ENCODE data around the gene LGALS16.

DNA sequence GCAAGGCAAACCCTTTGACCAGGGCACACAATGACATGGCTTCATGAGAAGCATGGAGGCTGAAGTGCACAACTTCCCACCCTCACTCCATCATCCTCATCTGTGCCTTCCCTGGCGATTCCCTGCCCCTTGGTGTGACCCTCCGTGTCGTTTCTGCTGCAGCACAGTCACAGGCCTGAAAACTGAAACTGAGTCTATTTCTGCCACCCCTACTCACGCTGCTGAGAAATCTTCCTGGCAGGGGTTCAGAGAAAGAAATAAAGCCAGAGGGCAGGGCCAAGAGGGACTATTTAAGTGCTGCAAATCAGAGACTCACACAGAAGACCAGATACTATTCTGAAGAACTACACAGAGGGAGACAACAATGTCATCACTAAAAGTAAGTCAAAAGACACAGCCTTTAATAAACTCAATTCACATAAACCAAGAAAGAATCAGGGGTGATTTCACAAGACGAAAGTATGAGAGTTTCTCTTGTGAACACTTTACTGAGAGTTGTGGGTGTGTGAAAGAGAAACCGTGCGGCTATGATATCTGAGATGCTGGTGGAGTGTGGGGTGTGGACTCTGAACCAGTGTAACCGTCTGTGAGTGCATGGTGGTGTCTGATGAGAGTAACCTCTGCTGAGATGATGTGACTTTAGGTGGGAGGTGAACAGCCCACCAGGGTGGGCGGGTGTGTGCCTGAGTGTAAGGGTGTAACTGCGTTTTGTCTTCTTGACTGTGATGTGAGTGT is 23.5 kb downstream of the LGALS16 start:
- no peak for TF ChIP-seq ARNT (IDR thresholded peaks at IDR 0.05)
- TF ChIP-seq ELF4 (IDR thresholded peaks at IDR 0.05) = no peak
- TF ChIP-seq NFRKB (IDR thresholded peaks at IDR 0.05) = no peak
- TF ChIP-seq L3MBTL2 (conservative IDR thresholded peaks at IDR 0.05) = no peak
- TF ChIP-seq HDGF (IDR thresholded peaks at IDR 0.05; ENCODE audit: borderline replicate concordance) = no peak
- TF ChIP-seq BHLHE40 (IDR thresholded peaks at IDR 0.05; ENCODE audit: borderline replicate concordance) = no peak
- no peak for TF ChIP-seq FOXK2 (IDR thresholded peaks at IDR 0.05)
- TF ChIP-seq TARDBP (IDR thresholded peaks at IDR 0.05) = no peak
- TF ChIP-seq LEF1 (IDR thresholded peaks at IDR 0.05; ENCODE audit: borderline replicate concordance) = no peak
- no peak for TF ChIP-seq SP1 (IDR thresholded peaks at IDR 0.05)

All from HEK293T (cell line).